Tibial artery (tissue), 4 donors: ENCODE measurements around the gene CERKL.

Source experiments
- DNase-seq, 2 donors: peaks; one replicate each; pipeline ENCODE4 v3.0.0-alpha.2; 2019
- H3K27ac ChIP-seq, 2 donors: fragments of 200-600 bp; sonication (generic) in 1 of 2; 1 replicate in 1 of 2; 2 replicates in 1 of 2; pipeline ENCODE4 v1.5.1; 2018 to 2019; ENCODE audit warnings: mild to moderate bottlenecking in 1 of 2
- H3K27me3 ChIP-seq, 2 donors: fragments of 200-600 bp; sonication (generic) in 1 of 2; one replicate each; pipeline versions ENCODE4 v1.5.1 to v1.6.0; 2016 to 2019
- H3K36me3 ChIP-seq, 3 donors: fragments of 200-600 bp; sonication (generic) in 2 of 3; one replicate each; pipeline ENCODE4 v1.5.1; 2016 to 2019; ENCODE audit warnings: mild to moderate bottlenecking in 2 of 3
- H3K4me1 ChIP-seq, 4 donors: fragments of 200-600 bp; sonication (generic) in 2 of 4; 1 replicate in 3 of 4; 2 replicates in 1 of 4; pipeline ENCODE4 v1.5.1; 2016 to 2019
- H3K4me3 ChIP-seq, 2 donors: fragments of 200-600 bp; sonication (generic) in 1 of 2; 1 replicate in 1 of 2; 2 replicates in 1 of 2; pipeline ENCODE4 v1.5.1; 2018 to 2019; ENCODE audit warnings: mild to moderate bottlenecking in 2 of 2
- H3K9me3 ChIP-seq, 3 donors: fragments of 200-600 bp; sonication (generic) in 1 of 3; one replicate each; pipeline ENCODE4 v1.5.1; 2016 to 2019
- intact Hi-C: fragments of 100-400 bp; cut with DNase I; formaldehyde crosslinking; loops from one replicate; pipeline ENCODE4 v1.15.0; 2023; ENCODE audit warnings: low total_unique reads
- TF ChIP-seq, protein P1 (sequence below), 2 experiments: fragments of 200-600 bp in 1 of 2; fragments of 450-650 bp in 1 of 2; IDR thresholded peaks; one replicate each; pipeline ENCODE4 v1.5.1; 2017 to 2019; ENCODE audit warnings: antibody characterized with exemption in 2 of 2, mild to moderate bottlenecking in 1 of 2, moderate library complexity in 1 of 2

The CERKL gene

GRCh38 chr2:181682795-181683517 is 26.1 kb upstream of the CERKL start:
- Histone ChIP-seq H3K27me3 (peaks cover 0 to 93% of the 10 kb centered on the region in 2 donors), H3K4me1 (peaks cover 0 to 40% (median 31%) of the 10 kb centered on the region in 4 donors), H3K27ac (no peak overlapping the region), H3K36me3 (no peaks in the 10 kb centered on the region), H3K4me3 (peak overlapping the region in 1 of 2 donors; percentile 25), H3K9me3 (peaks cover 0 to 5% (median 0%) of the 10 kb centered on the region in 3 donors)
- DNase-seq, result no peak
- intact Hi-C loops, result no loop called here
- TF ChIP-seq, protein P1, sequence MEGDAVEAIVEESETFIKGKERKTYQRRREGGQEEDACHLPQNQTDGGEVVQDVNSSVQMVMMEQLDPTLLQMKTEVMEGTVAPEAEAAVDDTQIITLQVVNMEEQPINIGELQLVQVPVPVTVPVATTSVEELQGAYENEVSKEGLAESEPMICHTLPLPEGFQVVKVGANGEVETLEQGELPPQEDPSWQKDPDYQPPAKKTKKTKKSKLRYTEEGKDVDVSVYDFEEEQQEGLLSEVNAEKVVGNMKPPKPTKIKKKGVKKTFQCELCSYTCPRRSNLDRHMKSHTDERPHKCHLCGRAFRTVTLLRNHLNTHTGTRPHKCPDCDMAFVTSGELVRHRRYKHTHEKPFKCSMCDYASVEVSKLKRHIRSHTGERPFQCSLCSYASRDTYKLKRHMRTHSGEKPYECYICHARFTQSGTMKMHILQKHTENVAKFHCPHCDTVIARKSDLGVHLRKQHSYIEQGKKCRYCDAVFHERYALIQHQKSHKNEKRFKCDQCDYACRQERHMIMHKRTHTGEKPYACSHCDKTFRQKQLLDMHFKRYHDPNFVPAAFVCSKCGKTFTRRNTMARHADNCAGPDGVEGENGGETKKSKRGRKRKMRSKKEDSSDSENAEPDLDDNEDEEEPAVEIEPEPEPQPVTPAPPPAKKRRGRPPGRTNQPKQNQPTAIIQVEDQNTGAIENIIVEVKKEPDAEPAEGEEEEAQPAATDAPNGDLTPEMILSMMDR (IDR thresholded peaks at IDR 0.05), result no peak

- intact Hi-C loops, result no loop called here
- Histone ChIP-seq H3K27ac (no peak overlapping the region), H3K36me3 (no peaks in the 10 kb centered on the region), H3K9me3 (peaks cover 0 to 6% (median 0%) of the 10 kb centered on the region in 3 donors), H3K4me1 (peaks cover 0 to 40% (median 31%) of the 10 kb centered on the region in 4 donors), H3K4me3 (no peak overlapping the region), H3K27me3 (peaks cover 0 to 94% of the 10 kb centered on the region in 2 donors)
- no peak for DNase-seq
- TF ChIP-seq, protein P1 (IDR thresholded peaks at IDR 0.05), result no peak
Measured at GRCh38 chr2:181682026-181682789, 25.3 kb upstream of the CERKL start.

GRCh38 chr2:181680937-181681811 is 24.3 kb upstream of the CERKL start:
- H3K9me3 ChIP-seq, result peaks cover 0 to 6% (median 0%) of the 10 kb centered on the region in 3 donors
- H3K27me3 ChIP-seq, result peaks cover 0 to 87% of the 10 kb centered on the region in 2 donors
- TF ChIP-seq, protein P1 (IDR thresholded peaks at IDR 0.05), result no peak
- peaks cover 0 to 40% (median 31%) of the 10 kb centered on the region in 4 donors for H3K4me1 ChIP-seq
- DNase-seq, result no peak
- no peaks in the 10 kb centered on the region for H3K36me3 ChIP-seq
- no peak overlapping the region for H3K27ac ChIP-seq
- intact Hi-C loops, result no loop called here
- peak overlapping the region in 1 of 2 donors; percentile 14 for H3K4me3 ChIP-seq

DNA sequence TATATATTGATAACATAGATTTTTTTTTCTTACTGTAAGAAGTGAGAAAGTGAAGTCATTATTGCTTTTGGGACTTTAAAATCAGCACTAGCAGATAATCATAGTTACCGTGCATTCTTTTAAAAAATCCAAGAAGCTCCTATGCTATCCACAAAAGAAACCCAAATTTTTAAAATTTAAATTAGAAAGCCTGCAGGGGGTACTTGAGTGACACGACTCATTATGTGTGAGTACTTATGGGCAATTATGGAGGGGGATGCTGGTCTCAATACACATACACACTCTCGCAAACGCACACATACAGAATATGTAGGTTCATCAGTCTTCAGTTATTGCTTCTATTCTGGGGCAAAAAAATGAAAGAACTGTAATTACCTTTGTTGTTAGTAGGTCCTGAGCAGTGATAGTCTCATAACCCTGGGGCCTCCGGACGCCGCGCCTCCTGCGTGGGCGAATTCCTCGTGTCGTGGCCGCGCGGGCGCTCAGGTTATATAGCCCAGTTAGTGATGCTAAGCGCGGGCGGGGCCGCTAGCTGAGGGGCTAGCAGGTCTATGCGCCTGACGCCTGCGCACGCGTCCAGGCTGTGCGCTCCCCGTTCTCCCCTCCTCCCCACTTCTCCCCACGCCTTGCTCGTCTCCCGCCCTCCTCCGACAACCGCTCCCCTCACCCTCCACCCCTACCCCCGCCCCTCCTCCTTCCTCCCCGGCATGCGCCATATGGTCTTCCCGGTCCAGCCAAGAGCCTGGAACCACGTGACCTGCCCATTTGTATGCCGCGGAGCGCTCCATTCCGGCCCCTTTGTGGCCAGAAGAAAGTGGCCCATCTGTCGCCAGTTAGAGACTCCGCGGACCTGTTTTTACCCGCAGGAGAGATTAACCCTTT is 23.4 kb upstream of the CERKL start, which contains the start of gene NEUROD1:
Gene NEUROD1, minus strand, starts transcription at position 463 of the 882 bp plus-strand sequence. CDS start 1,657 bp downstream, outside the sequence.
- Histone ChIP-seq H3K4me1 (peaks cover 0 to 40% (median 31%) of the 10 kb centered on the region in 4 donors), H3K27me3 (peaks cover 0 to 85% of the 10 kb centered on the region in 2 donors), H3K4me3 (peak within 1 kb of the TSS in 1 of 2 donors; percentile 14), H3K27ac (no peak within 1 kb of the TSS), H3K9me3 (peaks cover 0 to 6% (median 0%) of the 10 kb centered on the region in 3 donors), H3K36me3 (no peaks in the 10 kb centered on the region)
- no peak for DNase-seq
- TF ChIP-seq, protein P1 (IDR thresholded peaks at IDR 0.05), result no peak
- intact Hi-C loops, result no loop called here
